ENCODE results near the gene OR6N2. TPM values are rescaled to one million over a fixed set of nuclear protein-coding genes. Genes with fewer than 3 reads are reported as not detected.

The OR6N2 gene
- total RNA-seq, 1 experiment from 2014 or later, result not detected

GRCh38 chr1:158803678-158804077, 22.7 kb upstream of the OR6N2 start:
- no peak for TF ChIP-seq EZH2 (IDR thresholded peaks at IDR 0.05; ENCODE audit: low read depth)
- no peak for TF ChIP-seq CTCF (conservative IDR thresholded peaks at IDR 0.05)
- intact Hi-C loops (cut with micrococcal nuclease; ENCODE audit: unreplicated experiment), result no loop called here

GRCh38 chr1:158801396-158801795, 20.4 kb upstream of the OR6N2 start:
- TF ChIP-seq EZH2 (IDR thresholded peaks at IDR 0.05; ENCODE audit: low read depth) (no peak), CTCF (conservative IDR thresholded peaks at IDR 0.05) (no peak)
- H3K9me2 ChIP-seq (ENCODE audit: insufficient read depth), result no peaks in the 10 kb centered on the region
- no peak for DNase-seq
- no peaks in the 10 kb centered on the region for H3K79me2 ChIP-seq (ENCODE audit: low read depth)
- H2AFZ ChIP-seq, result no peak overlapping the region
- no TSS peak for BruUV-seq (replicated peaks)
- H3K4me2 ChIP-seq, result no peak overlapping the region
- H3K4me1 ChIP-seq (replicated peaks; ENCODE audit: insufficient read depth), result no peaks in the 10 kb centered on the region
- no peaks in the 10 kb centered on the region for H3K36me3 ChIP-seq (ENCODE audit: low read depth)
- no peaks in the 10 kb centered on the region for H3F3A ChIP-seq (ENCODE audit: insufficient read depth, low read depth)
- ChIA-PET CTCF (no interaction called here), POLR2A (ENCODE audit: unreplicated experiment) (no interaction called here)
- H3K9me3 ChIP-seq (ENCODE audit: insufficient read depth, low read depth), result no peaks in the 10 kb centered on the region
- intact Hi-C loops (cut with micrococcal nuclease; ENCODE audit: unreplicated experiment), result no loop called here
- H3K27ac ChIP-seq, result no peak overlapping the region
- H4K20me1 ChIP-seq (ENCODE audit: insufficient read depth), result no peaks in the 10 kb centered on the region
- H3K4me3 ChIP-seq, result no peak overlapping the region
- H3K27me3 ChIP-seq (ENCODE audit: insufficient read depth, low read depth), result no peaks in the 10 kb centered on the region

More at GRCh38 chr1:158803678-158804077, 22.7 kb upstream of the OR6N2 start:
- Histone ChIP-seq H2AFZ (no peak overlapping the region), H4K20me1 (ENCODE audit: insufficient read depth) (no peaks in the 10 kb centered on the region), H3K9me2 (ENCODE audit: insufficient read depth) (no peaks in the 10 kb centered on the region), H3K79me2 (ENCODE audit: low read depth) (no peaks in the 10 kb centered on the region), H3K4me1 (replicated peaks; ENCODE audit: insufficient read depth) (no peaks in the 10 kb centered on the region), H3K4me2 (no peak overlapping the region), H3K4me3 (no peak overlapping the region), H3K36me3 (ENCODE audit: low read depth) (no peaks in the 10 kb centered on the region), H3F3A (ENCODE audit: insufficient read depth, low read depth) (no peaks in the 10 kb centered on the region), H3K27me3 (ENCODE audit: insufficient read depth, low read depth) (no peaks in the 10 kb centered on the region; the same call in 1 of the 2 replicates), H3K9me3 (ENCODE audit: insufficient read depth, low read depth) (no peaks in the 10 kb centered on the region), H3K27ac (no peak overlapping the region)
- POLR2A ChIA-PET (ENCODE audit: unreplicated experiment), result no interaction called here
- no peak for DNase-seq
- BruUV-seq (replicated peaks), result no TSS peak
- CTCF ChIA-PET, result no interaction called here

GRCh38 chr1:158800526-158800925, 19.5 kb upstream of the OR6N2 start:
- Histone ChIP-seq H2AFZ (no peak overlapping the region), H3K36me3 (ENCODE audit: low read depth) (no peaks in the 10 kb centered on the region), H3K9me2 (ENCODE audit: insufficient read depth) (no peaks in the 10 kb centered on the region), H3F3A (ENCODE audit: insufficient read depth, low read depth) (no peaks in the 10 kb centered on the region), H4K20me1 (ENCODE audit: insufficient read depth) (no peaks in the 10 kb centered on the region), H3K27ac (no peak overlapping the region), H3K4me2 (no peak overlapping the region), H3K9me3 (ENCODE audit: insufficient read depth, low read depth) (no peaks in the 10 kb centered on the region), H3K4me1 (replicated peaks; ENCODE audit: insufficient read depth) (no peaks in the 10 kb centered on the region), H3K27me3 (ENCODE audit: insufficient read depth, low read depth) (no peaks in the 10 kb centered on the region), H3K4me3 (no peak overlapping the region), H3K79me2 (ENCODE audit: low read depth) (no peaks in the 10 kb centered on the region)
- ChIA-PET CTCF (no interaction called here), POLR2A (ENCODE audit: unreplicated experiment) (no interaction called here)
- BruUV-seq (replicated peaks), result no TSS peak
- DNase-seq, result no peak
- intact Hi-C loops (cut with micrococcal nuclease; ENCODE audit: unreplicated experiment), result no loop called here
- TF ChIP-seq CTCF (conservative IDR thresholded peaks at IDR 0.05) (no peak), EZH2 (IDR thresholded peaks at IDR 0.05; ENCODE audit: low read depth) (no peak)

Data from PC-9 (cell line).